Esophagus muscularis mucosa (tissue), 4 donors: ENCODE data around the gene IL11RA. TPM values are rescaled to one million over a fixed set of nuclear protein-coding genes. Genes with fewer than 3 reads are reported as not detected.
A peak's percentile ranks its signal among the peaks of the same experiment; 100 is the strongest.

Source experiments
- DNase-seq: peaks from one replicate; pipeline ENCODE4 v3.0.0-alpha.2; 2017; ENCODE audit errors: extremely low spot score
- H3K27ac ChIP-seq, 4 donors: fragments of 200-600 bp; sonication (generic); replicated peaks in 1 of 4; 1 replicate in 3 of 4; 2 replicates in 1 of 4; pipeline ENCODE4 v1.5.1; 2016 to 2019; ENCODE audit warnings: mild to moderate bottlenecking in 1 of 4
- H3K27me3 ChIP-seq, 4 donors: fragments of 200-600 bp; sonication (generic); one replicate each; pipeline versions ENCODE4 v1.5.1 to v1.6.0; 2016 to 2019
- H3K36me3 ChIP-seq, 4 donors: fragments of 200-600 bp; sonication (generic); one replicate each; pipeline ENCODE4 v1.5.1; 2016 to 2019
- H3K4me1 ChIP-seq, 4 donors: fragments of 200-600 bp; sonication (generic); one replicate each; pipeline ENCODE4 v1.5.1; 2016 to 2019
- H3K4me3 ChIP-seq, 4 donors: fragments of 200-600 bp; sonication (generic); 1 replicate in 2 of 4; 2 replicates in 2 of 4; pipeline ENCODE4 v1.5.1; 2016 to 2019; ENCODE audit warnings: mild to moderate bottlenecking in 4 of 4, moderate library complexity in 1 of 4
- H3K9me3 ChIP-seq, 4 donors: fragments of 200-600 bp; sonication (generic); 1 replicate in 3 of 4; 2 replicates in 1 of 4; pipeline ENCODE4 v1.5.1; 2016 to 2019
- CTCF ChIP-seq, 3 experiments: fragments of 200-600 bp in 2 of 3; fragments of 450-650 bp in 1 of 3; sonication (generic) in 2 of 3; IDR thresholded peaks; one replicate each; pipeline ENCODE4 v1.5.1; 2017 to 2019; ENCODE audit warnings: antibody characterized with exemption in 3 of 3, mild to moderate bottlenecking in 2 of 3, moderate library complexity in 1 of 3
- EP300 ChIP-seq: sonication (generic); formaldehyde crosslinking; IDR thresholded peaks from one replicate; pipeline ENCODE4 v1.6.1; 2017; ENCODE audit warnings: antibody characterized with exemption
- POLR2A ChIP-seq: fragments of 450-650 bp; IDR thresholded peaks from one replicate; pipeline ENCODE4 v1.6.1; 2017; ENCODE audit warnings: antibody characterized with exemption, moderate library complexity, mild to moderate bottlenecking, low read depth
- POLR2AphosphoS5 ChIP-seq, 2 donors: sonication (generic); formaldehyde crosslinking; IDR thresholded peaks; one replicate each; pipeline ENCODE4 v1.6.1; 2017; ENCODE audit warnings: antibody characterized with exemption in 2 of 2
- WGBS: methylation state at CpG from one replicate; pipeline ENCODE4 v1.1.5; 2018; 5-methylcytosine and 5-hydroxymethylcytosine counted together
- intact Hi-C: fragments of 100-400 bp; cut with DNase I; formaldehyde crosslinking; loops from one replicate; pipeline ENCODE4 v1.15.1; 2023
- total RNA-seq, 4 donors: library from RNA; depleted of rRNA; stranded (reverse); fragments of >200 nt; gene quantifications; one replicate each; pipeline versions ENCODE4 v1.1.0 to v1.2.1, GENCODE V29; 2016

IL11RA gene
- total RNA-seq, 4 donors from 2014 or later: 33.0 to 40.2 (median 33.9) TPM

GRCh38 chr9:34658461-34658860 lies 6.5 kb downstream of the IL11RA start:
- peaks cover 21 to 31% (median 23%) of the 10 kb centered on the region in 4 donors for H3K4me1 ChIP-seq
- 90% methylated on average over 14 of the region's 14 CpGs for WGBS
- no peak overlapping the region for H3K4me3 ChIP-seq
- no peaks in the 10 kb centered on the region for H3K27me3 ChIP-seq
- H3K36me3 ChIP-seq: peaks cover 18 to 45% (median 36%) of the 10 kb centered on the region in 4 donors
- TF ChIP-seq POLR2A: no peak
- TF ChIP-seq EP300: no peak
- TF ChIP-seq CTCF (IDR thresholded peaks at IDR 0.05): no peak
- TF ChIP-seq POLR2AphosphoS5 (IDR thresholded peaks at IDR 0.05): no peak
- DNase-seq: no peak
- intact Hi-C loops: loop anchor here (10.0 kb wide), 1 partner anchor 64 kb away; no protein-coding TSS in a partner anchor
- H3K27ac ChIP-seq: no peak overlapping the region
- H3K9me3 ChIP-seq: no peaks in the 10 kb centered on the region

GRCh38 chr9:34659592-34660253 lies 7.7 kb downstream of the IL11RA start:
- TF ChIP-seq EP300: no peak
- Histone ChIP-seq H3K36me3 (peaks cover 18 to 45% (median 37%) of the 10 kb centered on the region in 4 donors), H3K4me3 (no peak overlapping the region), H3K27ac (no peak overlapping the region), H3K4me1 (peaks cover 16 to 31% (median 20%) of the 10 kb centered on the region in 4 donors), H3K27me3 (no peaks in the 10 kb centered on the region), H3K9me3 (no peaks in the 10 kb centered on the region)
- intact Hi-C loops: loop anchor here (10.0 kb wide), 1 partner anchor 65 kb away; no protein-coding TSS in a partner anchor
- WGBS: 97% methylated on average over 6 of the region's 8 CpGs
- DNase-seq: no peak

GRCh38 chr9:34662526-34663302 lies 10.7 kb downstream of the IL11RA start, which contains the start of gene CCL27:
Gene CCL27, minus strand, starts transcription at chr9:34662657. Its CDS starts 24 bp downstream, at chr9:34662633.
- 96% methylated on average over 4 of the region's 4 CpGs for WGBS
- H3K36me3 ChIP-seq: peaks cover 18 to 41% (median 32%) of the 10 kb centered on the region in 4 donors
- DNase-seq: no peak
- TF ChIP-seq POLR2A (no peak), CTCF (IDR thresholded peaks at IDR 0.05) (no peak), EP300 (no peak), POLR2AphosphoS5 (IDR thresholded peaks at IDR 0.05) (no peak)
- intact Hi-C loops: no loop called here
- peaks cover 21 to 37% (median 30%) of the 10 kb centered on the region in 4 donors for H3K4me1 ChIP-seq
- no peak within 1 kb of the TSS for H3K4me3 ChIP-seq
- H3K27ac ChIP-seq: peak within 1 kb of the TSS in 2 of 4 donors; percentile 8 to 98
- H3K9me3 ChIP-seq: no peaks in the 10 kb centered on the region
- no peaks in the 10 kb centered on the region for H3K27me3 ChIP-seq

GRCh38 chr9:34663303-34663605 lies 11.3 kb downstream of the IL11RA start:
- peak overlapping the region in 2 of 4 donors; percentile 8 to 98 for H3K27ac ChIP-seq
- no peaks in the 10 kb centered on the region for H3K27me3 ChIP-seq
- intact Hi-C loops: no loop called here
- peaks cover 18 to 38% (median 36%) of the 10 kb centered on the region in 4 donors for H3K36me3 ChIP-seq
- peaks cover 21 to 38% (median 30%) of the 10 kb centered on the region in 4 donors for H3K4me1 ChIP-seq
- TF ChIP-seq CTCF (IDR thresholded peaks at IDR 0.05): no peak
- TF ChIP-seq POLR2A: no peak
- no peak for TF ChIP-seq POLR2AphosphoS5 (IDR thresholded peaks at IDR 0.05)
- TF ChIP-seq EP300: no peak
- no peak for DNase-seq
- H3K9me3 ChIP-seq: no peaks in the 10 kb centered on the region
- no peak overlapping the region for H3K4me3 ChIP-seq
